HepG2 (cell line): ENCODE data around the gene NSUN2. TPM values are rescaled to one million over a fixed set of nuclear protein-coding genes. Genes with fewer than 3 reads are reported as not detected.

Experiments
- HNRNPLL ChIP-seq: fragments of 200-400 bp; formaldehyde crosslinking; IDR thresholded peaks from 2 replicates; pipeline ENCODE4 v1.6.1; 2017; ENCODE audit warnings: mild to moderate bottlenecking, low read depth, low read length; ENCODE audit not compliant: poor library complexity, severe bottlenecking
- JUND ChIP-seq: sonication (generic); formaldehyde crosslinking; IDR thresholded peaks from 2 replicates; pipeline ENCODE4 v1.8.0; 2022; ENCODE audit warnings: mild to moderate bottlenecking, missing genetic modification reagents
- NFRKB ChIP-seq: fragments of 450-650 bp; IDR thresholded peaks from 2 replicates; pipeline ENCODE4 v1.6.1; 2017
- SALL1 ChIP-seq: sonication (generic); formaldehyde crosslinking; IDR thresholded peaks from 2 replicates; pipeline ENCODE4 v1.8.0; 2022; ENCODE audit warnings: mild to moderate bottlenecking, missing genetic modification reagents
- ZNF282 ChIP-seq: fragments of 450-650 bp; IDR thresholded peaks from 2 replicates; pipeline ENCODE4 v1.6.1; 2018; ENCODE audit not compliant: partially characterized antibody
- ZNF343 ChIP-seq: sonication (generic); formaldehyde crosslinking; IDR thresholded peaks from 2 replicates; pipeline ENCODE4 v1.4.0; 2020; ENCODE audit warnings: mild to moderate bottlenecking, missing genetic modification reagents
- ZNF543 ChIP-seq: sonication (generic); formaldehyde crosslinking; IDR thresholded peaks from 2 replicates; pipeline ENCODE4 v1.4.0; 2020; ENCODE audit warnings: mild to moderate bottlenecking, missing genetic modification reagents
- ZNF552 ChIP-seq: sonication (generic); formaldehyde crosslinking; IDR thresholded peaks from 2 replicates; pipeline ENCODE4 v1.9.0; 2022; ENCODE audit warnings: missing genetic modification reagents, mild to moderate bottlenecking, borderline replicate concordance
- ZNF570 ChIP-seq: sonication (generic); formaldehyde crosslinking; IDR thresholded peaks from 2 replicates; pipeline ENCODE4 v1.4.0; 2020; ENCODE audit warnings: mild to moderate bottlenecking, missing genetic modification reagents, borderline replicate concordance
- ZNF597 ChIP-seq: sonication (generic); formaldehyde crosslinking; IDR thresholded peaks from 2 replicates; pipeline ENCODE4 v1.5.0; 2020; ENCODE audit warnings: missing genetic modification reagents
- ZNF646 ChIP-seq: sonication (generic); formaldehyde crosslinking; IDR thresholded peaks from 2 replicates; pipeline ENCODE4 v1.9.0; 2021; ENCODE audit warnings: mild to moderate bottlenecking, missing genetic modification reagents
- ZNF841 ChIP-seq: sonication (generic); formaldehyde crosslinking; IDR thresholded peaks from 2 replicates; pipeline ENCODE4 v1.8.1; 2023; ENCODE audit warnings: missing genetic modification reagents, borderline replicate concordance
- polyA plus RNA-seq, 8 experiments: library from polyadenylated mRNA; depleted of rRNA in 3 of 8; stranded (reverse) in 7 of 8; unstranded in 1 of 8; fragments of >200 nt; fragmentation: Illumina TruSeq in 4 of 8; extraction: Trizol in 4 of 8; gene quantifications; 2 replicates each; pipeline versions ENCODE4 v1.2.1 to v1.2.3, GENCODE V29; 2011 to 2016; ENCODE audit warnings: low read depth in 4 of 8, missing spikeins in 1 of 8, mixed read lengths in 1 of 8; ENCODE audit not compliant: insufficient read depth in 1 of 8
- total RNA-seq, 5 experiments: library from RNA; depleted of rRNA; stranded (reverse); fragments of >200 nt; fragmentation: Illumina TruSeq; extraction: Trizol; gene quantifications; 2 replicates each; pipeline ENCODE4 v1.2.3, GENCODE V29; 2016; ENCODE audit warnings: low read depth in 1 of 5

The NSUN2 gene
- total and polyA plus RNA-seq, 2 of the 13 experiments (the other 11 are each of a cell fraction or from before 2014, with no cell fraction given) = 51.7 to 69.1 TPM

GRCh38 chr5:6633469-6634245 lies 813 bp upstream of the NSUN2 start (continued):
- TF ChIP-seq ZNF646 (CRISPR knock-in tag) = no peak
- no peak for TF ChIP-seq ZNF597 (CRISPR knock-in tag)
- peak; percentile 84 for TF ChIP-seq HNRNPLL
- 0 out of 2 replicates have a peak, but pooled peaks have one; percentile 14 for TF ChIP-seq SALL1 (CRISPR knock-in tag)
- peak; percentile 77; the same call in 1 of the 2 replicates for TF ChIP-seq ZNF552 (CRISPR knock-in tag)
- no peak for TF ChIP-seq ZNF841 (CRISPR knock-in tag)
- no peak for TF ChIP-seq ZNF282
- TF ChIP-seq JUND = no peak
- no peak for TF ChIP-seq ZNF570 (CRISPR knock-in tag)
- TF ChIP-seq NFRKB = no peak
- 0 out of 2 replicates have a peak, but pooled peaks have one; percentile 19 for TF ChIP-seq ZNF543 (CRISPR knock-in tag)
- TF ChIP-seq ZNF343 (CRISPR knock-in tag) = peak; percentile 80; the same call in 1 of the 2 replicates
